ENCODE results near the gene ERICH6B. TPM values are rescaled to one million over a fixed set of nuclear protein-coding genes. Genes with fewer than 3 reads are reported as not detected.

Gene ERICH6B
- total and polyA plus RNA-seq, 2 of the 13 experiments (the other 11 are each of a cell fraction or from before 2014, with no cell fraction given), result not detected

GRCh38 chr13:45590066-45590465, 25.5 kb downstream of the ERICH6B start (continued):
- TF ChIP-seq, protein P1, sequence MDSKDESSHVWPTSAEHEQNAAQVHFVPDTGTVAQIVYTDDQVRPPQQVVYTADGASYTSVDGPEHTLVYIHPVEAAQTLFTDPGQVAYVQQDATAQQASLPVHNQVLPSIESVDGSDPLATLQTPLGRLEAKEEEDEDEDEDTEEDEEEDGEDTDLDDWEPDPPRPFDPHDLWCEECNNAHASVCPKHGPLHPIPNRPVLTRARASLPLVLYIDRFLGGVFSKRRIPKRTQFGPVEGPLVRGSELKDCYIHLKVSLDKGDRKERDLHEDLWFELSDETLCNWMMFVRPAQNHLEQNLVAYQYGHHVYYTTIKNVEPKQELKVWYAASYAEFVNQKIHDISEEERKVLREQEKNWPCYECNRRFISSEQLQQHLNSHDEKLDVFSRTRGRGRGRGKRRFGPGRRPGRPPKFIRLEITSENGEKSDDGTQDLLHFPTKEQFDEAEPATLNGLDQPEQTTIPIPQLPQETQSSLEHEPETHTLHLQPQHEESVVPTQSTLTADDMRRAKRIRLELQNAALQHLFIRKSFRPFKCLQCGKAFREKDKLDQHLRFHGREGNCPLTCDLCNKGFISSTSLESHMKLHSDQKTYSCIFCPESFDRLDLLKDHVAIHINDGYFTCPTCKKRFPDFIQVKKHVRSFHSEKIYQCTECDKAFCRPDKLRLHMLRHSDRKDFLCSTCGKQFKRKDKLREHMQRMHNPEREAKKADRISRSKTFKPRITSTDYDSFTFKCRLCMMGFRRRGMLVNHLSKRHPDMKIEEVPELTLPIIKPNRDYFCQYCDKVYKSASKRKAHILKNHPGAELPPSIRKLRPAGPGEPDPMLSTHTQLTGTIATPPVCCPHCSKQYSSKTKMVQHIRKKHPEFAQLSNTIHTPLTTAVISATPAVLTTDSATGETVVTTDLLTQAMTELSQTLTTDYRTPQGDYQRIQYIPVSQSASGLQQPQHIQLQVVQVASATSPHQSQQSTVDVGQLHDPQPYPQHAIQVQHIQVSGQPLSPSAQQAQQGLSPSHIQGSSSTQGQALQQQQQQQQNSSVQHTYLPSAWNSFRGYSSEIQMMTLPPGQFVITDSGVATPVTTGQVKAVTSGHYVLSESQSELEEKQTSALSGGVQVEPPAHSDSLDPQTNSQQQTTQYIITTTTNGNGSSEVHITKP (CRISPR knock-in tag; IDR thresholded peaks at IDR 0.05; ENCODE audit: low read depth), result no peak
- TF ChIP-seq ZMYM4 (CRISPR knock-in tag; IDR thresholded peaks at IDR 0.05) (no peak), HOXA9 (CRISPR knock-in tag; IDR thresholded peaks at IDR 0.05; ENCODE audit: borderline replicate concordance) (no peak), ZNF780A (CRISPR knock-in tag; IDR thresholded peaks at IDR 0.05) (no peak), MYPOP (CRISPR knock-in tag; IDR thresholded peaks at IDR 0.05) (no peak), HMG20B (CRISPR knock-in tag; conservative IDR thresholded peaks at IDR 0.05) (no peak), ZNF12 (CRISPR knock-in tag; IDR thresholded peaks at IDR 0.05) (no peak), ZNF775 (CRISPR knock-in tag; IDR thresholded peaks at IDR 0.05; ENCODE audit: borderline replicate concordance) (no peak)
- TF ChIP-seq, protein P2, sequence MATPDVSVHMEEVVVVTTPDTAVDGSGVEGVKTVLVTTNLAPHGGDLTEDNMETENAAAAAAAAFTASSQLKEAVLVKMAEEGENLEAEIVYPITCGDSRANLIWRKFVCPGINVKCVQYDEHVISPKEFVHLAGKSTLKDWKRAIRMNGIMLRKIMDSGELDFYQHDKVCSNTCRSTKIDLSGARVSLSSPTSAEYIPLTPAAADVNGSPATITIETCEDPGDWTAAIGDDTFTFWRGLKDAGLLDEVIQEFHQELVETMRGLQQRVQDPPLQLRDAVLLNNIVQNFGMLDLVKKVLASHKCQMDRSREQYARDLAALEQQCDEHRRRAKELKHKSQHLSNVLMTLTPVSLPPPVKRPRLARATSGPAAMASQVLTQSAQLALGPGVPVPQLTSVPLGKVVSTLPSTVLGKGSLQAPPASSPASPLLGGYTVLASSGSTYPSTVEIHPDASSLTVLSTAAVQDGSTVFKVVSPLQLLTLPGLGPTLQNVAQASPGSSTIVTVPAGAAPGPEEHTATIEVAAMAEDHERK (CRISPR knock-in tag; IDR thresholded peaks at IDR 0.05; ENCODE audit: low read depth), result no peak
- TF ChIP-seq, protein P3, sequence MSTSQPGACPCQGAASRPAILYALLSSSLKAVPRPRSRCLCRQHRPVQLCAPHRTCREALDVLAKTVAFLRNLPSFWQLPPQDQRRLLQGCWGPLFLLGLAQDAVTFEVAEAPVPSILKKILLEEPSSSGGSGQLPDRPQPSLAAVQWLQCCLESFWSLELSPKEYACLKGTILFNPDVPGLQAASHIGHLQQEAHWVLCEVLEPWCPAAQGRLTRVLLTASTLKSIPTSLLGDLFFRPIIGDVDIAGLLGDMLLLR (CRISPR knock-in tag; IDR thresholded peaks at IDR 0.05), result no peak
